ENCODE data around the gene CCL17. TPM values are rescaled to one million over a fixed set of nuclear protein-coding genes. Genes with fewer than 3 reads are reported as not detected.

Gene CCL17
- total and polyA plus RNA-seq, 8 donors: 0.43 to 6.4 (median 1.1) TPM; not detected in 5

DNA sequence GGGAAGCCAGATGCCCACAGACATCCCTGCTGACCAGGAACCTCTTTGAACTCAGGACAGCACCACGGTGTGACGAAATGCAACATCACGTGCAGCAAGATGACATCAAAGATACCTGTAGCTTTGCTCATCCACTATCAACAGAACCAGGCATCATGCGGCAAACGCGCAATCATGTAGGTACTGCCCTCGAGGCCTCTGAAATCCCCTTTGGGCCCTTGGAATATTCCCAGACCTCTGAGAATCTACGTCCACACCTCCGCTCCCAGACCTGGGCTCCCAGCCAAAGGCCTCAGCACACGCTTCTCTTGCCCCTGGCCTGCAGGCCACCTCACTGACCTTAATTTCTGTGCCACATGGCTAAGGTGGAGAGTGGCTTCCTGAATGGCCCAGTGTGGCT lies 25.0 kb upstream of the CCL17 start:
- ATAC-seq: no peak
- DNase-seq: no peak
- Histone ChIP-seq H3K4me1 (peaks cover 5 to 29% of the 10 kb centered on the region in 2 donors), H3K9me3 (no peaks in the 10 kb centered on the region), H3K4me3 (no peak overlapping the region), H3K27me3 (no peaks in the 10 kb centered on the region), H3K36me3 (peaks cover 0 to 9% of the 10 kb centered on the region in 2 donors), H3K27ac (no peak overlapping the region)
- intact Hi-C loops (cut with DNase I): no loop called here
- TF ChIP-seq, protein P1, sequence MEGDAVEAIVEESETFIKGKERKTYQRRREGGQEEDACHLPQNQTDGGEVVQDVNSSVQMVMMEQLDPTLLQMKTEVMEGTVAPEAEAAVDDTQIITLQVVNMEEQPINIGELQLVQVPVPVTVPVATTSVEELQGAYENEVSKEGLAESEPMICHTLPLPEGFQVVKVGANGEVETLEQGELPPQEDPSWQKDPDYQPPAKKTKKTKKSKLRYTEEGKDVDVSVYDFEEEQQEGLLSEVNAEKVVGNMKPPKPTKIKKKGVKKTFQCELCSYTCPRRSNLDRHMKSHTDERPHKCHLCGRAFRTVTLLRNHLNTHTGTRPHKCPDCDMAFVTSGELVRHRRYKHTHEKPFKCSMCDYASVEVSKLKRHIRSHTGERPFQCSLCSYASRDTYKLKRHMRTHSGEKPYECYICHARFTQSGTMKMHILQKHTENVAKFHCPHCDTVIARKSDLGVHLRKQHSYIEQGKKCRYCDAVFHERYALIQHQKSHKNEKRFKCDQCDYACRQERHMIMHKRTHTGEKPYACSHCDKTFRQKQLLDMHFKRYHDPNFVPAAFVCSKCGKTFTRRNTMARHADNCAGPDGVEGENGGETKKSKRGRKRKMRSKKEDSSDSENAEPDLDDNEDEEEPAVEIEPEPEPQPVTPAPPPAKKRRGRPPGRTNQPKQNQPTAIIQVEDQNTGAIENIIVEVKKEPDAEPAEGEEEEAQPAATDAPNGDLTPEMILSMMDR (IDR thresholded peaks at IDR 0.05): no peak

DNA sequence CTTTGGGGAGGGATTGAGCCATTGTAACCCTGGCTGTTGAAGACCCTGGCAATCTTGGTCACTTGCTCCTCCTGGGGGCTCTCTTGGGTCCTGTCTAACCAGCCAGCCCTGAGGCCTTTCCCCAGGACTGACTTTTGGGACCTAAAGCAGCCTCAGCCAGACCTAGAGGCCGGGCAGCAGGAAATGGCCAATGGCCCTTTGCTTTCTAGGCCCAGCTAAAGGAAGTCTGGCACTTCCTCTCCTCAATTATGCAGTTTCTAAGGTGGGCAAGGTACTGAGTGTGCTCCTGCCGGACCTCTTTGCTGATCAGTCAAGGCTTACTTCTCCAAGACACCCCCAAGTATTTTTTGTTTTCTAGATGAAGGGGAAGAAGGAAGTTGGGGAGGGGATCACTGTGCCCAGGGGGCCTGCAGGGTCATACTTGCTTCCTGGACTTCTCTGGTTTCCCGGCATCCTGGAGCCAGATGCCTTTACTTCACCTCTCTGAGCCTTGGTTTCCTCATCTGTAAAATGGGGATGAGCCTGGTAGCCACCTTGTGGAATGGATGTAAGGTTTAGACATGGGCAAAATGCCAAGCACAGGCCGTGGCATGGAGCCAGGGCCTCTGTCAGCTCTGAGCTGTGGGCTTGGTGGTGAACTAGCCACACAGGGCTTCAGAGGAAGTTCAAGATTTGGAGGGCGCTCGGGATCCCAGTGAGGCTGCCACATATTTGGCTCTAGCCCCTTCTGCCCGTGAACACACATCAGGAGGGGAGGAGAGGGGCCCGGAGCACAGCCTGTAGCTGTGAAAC lies 23.7 kb upstream of the CCL17 start:
- H3K4me1 ChIP-seq: peaks cover 5 to 29% of the 10 kb centered on the region in 2 donors
- ATAC-seq (no peak), DNase-seq (no peak)
- TF ChIP-seq, protein P1 (IDR thresholded peaks at IDR 0.05): no peak
- no peaks in the 10 kb centered on the region for H3K9me3 ChIP-seq
- no peak overlapping the region for H3K4me3 ChIP-seq
- intact Hi-C loops (cut with DNase I): no loop called here
- H3K27me3 ChIP-seq: no peaks in the 10 kb centered on the region
- H3K36me3 ChIP-seq: peaks cover 0 to 9% of the 10 kb centered on the region in 2 donors
- no peak overlapping the region for H3K27ac ChIP-seq

DNA sequence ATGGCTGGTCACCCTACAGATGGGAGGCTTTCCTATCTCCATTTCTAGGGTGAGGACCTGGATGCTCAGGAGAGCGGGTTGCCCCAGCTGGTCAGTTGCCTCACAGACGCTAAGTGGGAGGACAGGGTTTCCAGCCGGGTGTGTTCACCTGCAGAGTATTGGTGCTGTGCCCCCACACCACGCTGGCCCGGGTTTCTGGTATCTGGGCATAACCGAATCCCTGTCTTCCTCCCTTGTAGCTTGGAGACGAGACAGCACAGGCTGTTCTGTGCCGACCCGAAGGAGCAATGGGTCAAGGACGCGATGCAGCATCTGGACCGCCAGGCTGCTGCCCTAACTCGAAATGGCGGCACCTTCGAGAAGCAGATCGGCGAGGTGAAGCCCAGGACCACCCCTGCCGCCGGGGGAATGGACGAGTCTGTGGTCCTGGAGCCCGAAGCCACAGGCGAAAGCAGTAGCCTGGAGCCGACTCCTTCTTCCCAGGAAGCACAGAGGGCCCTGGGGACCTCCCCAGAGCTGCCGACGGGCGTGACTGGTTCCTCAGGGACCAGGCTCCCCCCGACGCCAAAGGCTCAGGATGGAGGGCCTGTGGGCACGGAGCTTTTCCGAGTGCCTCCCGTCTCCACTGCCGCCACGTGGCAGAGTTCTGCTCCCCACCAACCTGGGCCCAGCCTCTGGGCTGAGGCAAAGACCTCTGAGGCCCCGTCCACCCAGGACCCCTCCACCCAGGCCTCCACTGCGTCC lies 22.6 kb upstream of the CCL17 start:
- no peaks in the 10 kb centered on the region for H3K9me3 ChIP-seq
- TF ChIP-seq, protein P1 (IDR thresholded peaks at IDR 0.05): no peak
- H3K4me3 ChIP-seq: no peak overlapping the region
- peaks cover 0 to 9% of the 10 kb centered on the region in 2 donors for H3K36me3 ChIP-seq
- H3K27me3 ChIP-seq: no peaks in the 10 kb centered on the region
- DNase-seq (no peak), ATAC-seq (no peak)
- no peak overlapping the region for H3K27ac ChIP-seq
- intact Hi-C loops (cut with DNase I): no loop called here
- H3K4me1 ChIP-seq: peaks cover 5 to 29% of the 10 kb centered on the region in 2 donors

DNA sequence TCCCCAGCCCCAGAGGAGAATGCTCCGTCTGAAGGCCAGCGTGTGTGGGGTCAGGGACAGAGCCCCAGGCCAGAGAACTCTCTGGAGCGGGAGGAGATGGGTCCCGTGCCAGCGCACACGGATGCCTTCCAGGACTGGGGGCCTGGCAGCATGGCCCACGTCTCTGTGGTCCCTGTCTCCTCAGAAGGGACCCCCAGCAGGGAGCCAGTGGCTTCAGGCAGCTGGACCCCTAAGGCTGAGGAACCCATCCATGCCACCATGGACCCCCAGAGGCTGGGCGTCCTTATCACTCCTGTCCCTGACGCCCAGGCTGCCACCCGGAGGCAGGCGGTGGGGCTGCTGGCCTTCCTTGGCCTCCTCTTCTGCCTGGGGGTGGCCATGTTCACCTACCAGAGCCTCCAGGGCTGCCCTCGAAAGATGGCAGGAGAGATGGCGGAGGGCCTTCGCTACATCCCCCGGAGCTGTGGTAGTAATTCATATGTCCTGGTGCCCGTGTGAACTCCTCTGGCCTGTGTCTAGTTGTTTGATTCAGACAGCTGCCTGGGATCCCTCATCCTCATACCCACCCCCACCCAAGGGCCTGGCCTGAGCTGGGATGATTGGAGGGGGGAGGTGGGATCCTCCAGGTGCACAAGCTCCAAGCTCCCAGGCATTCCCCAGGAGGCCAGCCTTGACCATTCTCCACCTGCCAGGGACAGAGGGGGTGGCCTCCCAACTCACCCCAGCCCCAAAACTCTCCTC lies 21.9 kb upstream of the CCL17 start:
- Histone ChIP-seq H3K27ac (no peak overlapping the region), H3K9me3 (no peaks in the 10 kb centered on the region), H3K27me3 (no peaks in the 10 kb centered on the region), H3K4me1 (peaks cover 5 to 32% of the 10 kb centered on the region in 2 donors), H3K36me3 (peaks cover 0 to 9% of the 10 kb centered on the region in 2 donors), H3K4me3 (no peak overlapping the region)
- ATAC-seq (no peak), DNase-seq (no peak)
- TF ChIP-seq, protein P1 (IDR thresholded peaks at IDR 0.05): no peak
- intact Hi-C loops (cut with DNase I): no loop called here

Measured in left lung (tissue), 10 donors.